ENCODE results near the gene ARPC4. TPM values are rescaled to one million over a fixed set of nuclear protein-coding genes. Genes with fewer than 3 reads are reported as not detected.

ARPC4 gene
- total RNA-seq, 1 experiment from 2014 or later: 152 TPM

- H3K27ac ChIP-seq (ENCODE audit: low read depth, low read length, poor library complexity, severe bottlenecking): no peak overlapping the region
- H3K27me3 ChIP-seq (replicated peaks; ENCODE audit: insufficient read depth, low read depth, low read length, poor library complexity): no peaks in the 10 kb centered on the region
- ChIA-PET CTCF (no interaction called here), POLR2A (ENCODE audit: low non-redundant PET) (no interaction called here)
- TF ChIP-seq CTCF (conservative IDR thresholded peaks at IDR 0.05; ENCODE audit: low read depth, low read length) (no peak), EZH2 (IDR thresholded peaks at IDR 0.05; ENCODE audit: borderline replicate concordance, low read depth, low read length, poor library complexity, severe bottlenecking) (no peak)
- no peak for DNase-seq (ENCODE audit: low spot score)
- no peaks in the 10 kb centered on the region for H3K4me1 ChIP-seq (ENCODE audit: insufficient read depth, low read length, poor library complexity, severe bottlenecking)
- no peak overlapping the region for H3K4me3 ChIP-seq (ENCODE audit: low read depth, low read length, poor library complexity, severe bottlenecking)
- intact Hi-C loops (cut with micrococcal nuclease; ENCODE audit: unreplicated experiment): no loop called here
- no peaks in the 10 kb centered on the region for H3K9me3 ChIP-seq (ENCODE audit: low read depth, low read length, poor library complexity, severe bottlenecking)
- no TSS peak for BruUV-seq (replicated peaks)
- peaks cover 21% of the 10 kb centered on the region for H3K36me3 ChIP-seq (ENCODE audit: insufficient read depth, low read length, poor library complexity, severe bottlenecking)
These were observed 12.0 kb upstream of the ARPC4 start for GRCh38 chr3:9780910-9781309.

DNA sequence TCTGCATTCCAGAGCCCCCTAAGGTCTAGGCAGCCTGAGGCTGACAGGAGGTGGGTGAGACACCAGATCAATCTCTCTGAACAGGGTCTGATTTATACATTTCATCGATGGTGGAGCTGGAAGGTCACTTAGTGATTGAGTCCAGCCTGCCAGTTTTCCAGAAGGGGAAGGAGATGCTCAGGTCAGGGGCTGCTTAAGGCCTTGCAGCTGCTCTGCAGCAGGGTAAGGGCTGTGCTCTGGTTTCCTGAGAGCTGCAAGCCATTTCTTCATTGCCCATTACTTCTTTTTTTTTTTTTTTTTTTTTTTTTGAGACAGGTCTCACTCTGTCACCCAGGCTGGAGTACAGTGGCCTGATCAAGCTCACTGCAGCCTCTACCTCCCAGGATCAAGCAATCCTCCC is 11.3 kb upstream of the ARPC4 start:
- Histone ChIP-seq H3K36me3 (ENCODE audit: insufficient read depth, low read length, poor library complexity, severe bottlenecking) (peaks cover 26% of the 10 kb centered on the region), H3K4me3 (ENCODE audit: low read depth, low read length, poor library complexity, severe bottlenecking) (no peak overlapping the region), H3K4me1 (ENCODE audit: insufficient read depth, low read length, poor library complexity, severe bottlenecking) (no peaks in the 10 kb centered on the region), H3K9me3 (ENCODE audit: low read depth, low read length, poor library complexity, severe bottlenecking) (no peaks in the 10 kb centered on the region), H3K27ac (ENCODE audit: low read depth, low read length, poor library complexity, severe bottlenecking) (no peak overlapping the region), H3K27me3 (replicated peaks; ENCODE audit: insufficient read depth, low read depth, low read length, poor library complexity) (no peaks in the 10 kb centered on the region)
- TF ChIP-seq EZH2 (IDR thresholded peaks at IDR 0.05; ENCODE audit: borderline replicate concordance, low read depth, low read length, poor library complexity, severe bottlenecking) (no peak), CTCF (conservative IDR thresholded peaks at IDR 0.05; ENCODE audit: low read depth, low read length) (no peak)
- DNase-seq (ENCODE audit: low spot score): no peak
- CTCF ChIA-PET: no interaction called here
- intact Hi-C loops (cut with micrococcal nuclease; ENCODE audit: unreplicated experiment): no loop called here
- BruUV-seq (replicated peaks): no TSS peak
- POLR2A ChIA-PET (ENCODE audit: low non-redundant PET): no interaction called here

DNA sequence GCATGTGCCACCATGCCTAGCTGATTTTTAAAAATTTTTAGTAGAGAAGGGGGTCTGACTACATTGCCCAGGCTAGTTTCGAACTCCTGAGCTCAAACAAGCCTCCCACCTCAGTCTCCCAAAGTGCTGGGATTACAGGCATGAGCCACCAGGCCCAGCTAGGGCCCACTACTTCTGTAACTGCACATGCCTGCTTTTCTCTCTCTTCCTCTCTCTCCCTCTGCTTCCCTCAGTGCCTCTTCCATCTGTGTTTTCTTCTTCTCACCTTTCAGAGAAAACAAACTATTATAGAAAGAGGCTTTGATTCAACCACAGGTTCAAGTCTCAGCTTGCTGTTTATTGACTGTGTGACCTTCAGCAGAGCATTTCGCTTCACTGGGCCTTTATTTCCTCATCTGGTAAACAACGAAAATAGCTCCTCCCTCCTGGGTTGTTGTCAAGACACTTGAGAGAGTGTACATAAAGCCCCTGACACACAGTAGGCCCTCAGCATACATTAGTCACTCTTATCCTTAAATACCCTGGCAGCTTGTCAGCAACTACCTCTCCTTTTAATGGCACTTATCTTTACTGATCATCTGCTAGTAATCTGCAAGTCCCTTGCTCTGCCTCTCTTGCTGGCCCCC is 10.8 kb upstream of the ARPC4 start:
- Histone ChIP-seq H3K27ac (ENCODE audit: low read depth, low read length, poor library complexity, severe bottlenecking) (no peak overlapping the region), H3K36me3 (ENCODE audit: insufficient read depth, low read length, poor library complexity, severe bottlenecking) (peaks cover 28% of the 10 kb centered on the region), H3K27me3 (replicated peaks; ENCODE audit: insufficient read depth, low read depth, low read length, poor library complexity) (no peaks in the 10 kb centered on the region), H3K4me3 (ENCODE audit: low read depth, low read length, poor library complexity, severe bottlenecking) (no peak overlapping the region), H3K4me1 (ENCODE audit: insufficient read depth, low read length, poor library complexity, severe bottlenecking) (no peaks in the 10 kb centered on the region), H3K9me3 (ENCODE audit: low read depth, low read length, poor library complexity, severe bottlenecking) (no peaks in the 10 kb centered on the region)
- intact Hi-C loops (cut with micrococcal nuclease; ENCODE audit: unreplicated experiment): no loop called here
- POLR2A ChIA-PET (ENCODE audit: low non-redundant PET): no interaction called here
- no peak for TF ChIP-seq CTCF (conservative IDR thresholded peaks at IDR 0.05; ENCODE audit: low read depth, low read length)
- TF ChIP-seq EZH2 (IDR thresholded peaks at IDR 0.05; ENCODE audit: borderline replicate concordance, low read depth, low read length, poor library complexity, severe bottlenecking): no peak
- CTCF ChIA-PET: no interaction called here
- BruUV-seq (replicated peaks): no TSS peak
- no peak for DNase-seq (ENCODE audit: low spot score)

Data from A673 (cell line).